HepG2 (cell line): Measurements from ENCODE around the gene VPS11. TPM values are rescaled to one million over a fixed set of nuclear protein-coding genes. Genes with fewer than 3 reads are reported as not detected.

Experiments used
- CAMTA2 ChIP-seq: sonication (generic); formaldehyde crosslinking; IDR thresholded peaks from 2 replicates; pipeline ENCODE4 v1.4.0; 2020; ENCODE audit warnings: mild to moderate bottlenecking, missing genetic modification reagents, borderline replicate concordance
- CEBPG ChIP-seq: IDR thresholded peaks from 2 replicates; pipeline ENCODE4 v1.6.1; 2016
- CHCHD3 ChIP-seq: sonication (generic); formaldehyde crosslinking; IDR thresholded peaks from 2 replicates; pipeline ENCODE4 v1.8.0; 2022; ENCODE audit warnings: mild to moderate bottlenecking, missing genetic modification reagents, moderate library complexity
- EEA1 ChIP-seq: sonication (generic); formaldehyde crosslinking; IDR thresholded peaks from 2 replicates; pipeline ENCODE4 v1.5.1; 2020; ENCODE audit warnings: mild to moderate bottlenecking, missing genetic modification reagents, borderline replicate concordance
- ELF3 ChIP-seq: IDR thresholded peaks from 2 replicates; pipeline ENCODE4 v1.6.1; 2016; ENCODE audit warnings: missing genetic modification reagents, missing compliant biosample characterization
- HCFC1 ChIP-seq: fragments of 150-350 bp; IDR thresholded peaks from 2 replicates; pipeline ENCODE4 v1.6.1; 2014; ENCODE audit warnings: low read depth, low read length
- HNRNPLL ChIP-seq: fragments of 200-400 bp; formaldehyde crosslinking; IDR thresholded peaks from 2 replicates; pipeline ENCODE4 v1.6.1; 2017; ENCODE audit warnings: mild to moderate bottlenecking, low read depth, low read length; ENCODE audit not compliant: poor library complexity, severe bottlenecking
- JUND ChIP-seq: sonication (generic); formaldehyde crosslinking; IDR thresholded peaks from 2 replicates; pipeline ENCODE4 v1.8.0; 2022; ENCODE audit warnings: mild to moderate bottlenecking, missing genetic modification reagents
- MIER3 ChIP-seq: IDR thresholded peaks from 2 replicates; pipeline ENCODE4 v1.6.1; 2016; ENCODE audit warnings: missing compliant biosample characterization, borderline replicate concordance
- ONECUT2 ChIP-seq: sonication (generic); formaldehyde crosslinking; IDR thresholded peaks from 2 replicates; pipeline ENCODE4 v1.4.0; 2020; ENCODE audit warnings: missing genetic modification reagents
- SMAD9 ChIP-seq: sonication (generic); formaldehyde crosslinking; IDR thresholded peaks from 2 replicates; pipeline ENCODE4 v1.5.1; 2020; ENCODE audit warnings: mild to moderate bottlenecking, missing genetic modification reagents
- SMARCE1 ChIP-seq: fragments of 450-650 bp; IDR thresholded peaks from 2 replicates; pipeline ENCODE4 v1.6.1; 2017; ENCODE audit warnings: borderline replicate concordance
- SNAPC2 ChIP-seq: sonication (generic); formaldehyde crosslinking; IDR thresholded peaks from 2 replicates; pipeline ENCODE4 v1.8.1; 2022; ENCODE audit warnings: mild to moderate bottlenecking, missing genetic modification reagents
- ZBTB8A ChIP-seq: sonication (generic); formaldehyde crosslinking; IDR thresholded peaks from 2 replicates; pipeline ENCODE4 v1.4.0; 2020; ENCODE audit warnings: mild to moderate bottlenecking, low read depth, missing genetic modification reagents, borderline replicate concordance
- ZMYM2 ChIP-seq: sonication (generic); formaldehyde crosslinking; IDR thresholded peaks from 2 replicates; pipeline ENCODE4 v1.8.0; 2022; ENCODE audit warnings: mild to moderate bottlenecking, missing genetic modification reagents
- ZNF207 ChIP-seq: fragments of 450-650 bp; IDR thresholded peaks from 2 replicates; pipeline ENCODE4 v1.6.1; 2016; ENCODE audit warnings: antibody characterized with exemption, borderline replicate concordance
- ZNF253 ChIP-seq: sonication (generic); formaldehyde crosslinking; IDR thresholded peaks from 2 replicates; pipeline ENCODE4 v1.8.0; 2022; ENCODE audit warnings: mild to moderate bottlenecking, missing genetic modification reagents, borderline replicate concordance
- ZNF577 ChIP-seq: sonication (generic); formaldehyde crosslinking; IDR thresholded peaks from 2 replicates; pipeline ENCODE4 v1.4.0; 2020; ENCODE audit warnings: mild to moderate bottlenecking, low read depth, missing genetic modification reagents, borderline replicate concordance
- ZNF737 ChIP-seq: sonication (generic); formaldehyde crosslinking; IDR thresholded peaks from 2 replicates; pipeline ENCODE4 v1.5.0; 2020; ENCODE audit warnings: missing genetic modification reagents, mild to moderate bottlenecking, borderline replicate concordance
- ZNF766 ChIP-seq: sonication (generic); formaldehyde crosslinking; IDR thresholded peaks from 2 replicates; pipeline ENCODE4 v1.5.0; 2020; ENCODE audit warnings: missing genetic modification reagents, borderline replicate concordance
- polyA plus RNA-seq, 8 experiments: library from polyadenylated mRNA; depleted of rRNA in 3 of 8; stranded (reverse) in 7 of 8; unstranded in 1 of 8; fragments of >200 nt; fragmentation: Illumina TruSeq in 4 of 8; extraction: Trizol in 4 of 8; gene quantifications; 2 replicates each; pipeline versions ENCODE4 v1.2.1 to v1.2.3, GENCODE V29; 2011 to 2016; ENCODE audit warnings: low read depth in 4 of 8, missing spikeins in 1 of 8, mixed read lengths in 1 of 8; ENCODE audit not compliant: insufficient read depth in 1 of 8
- total RNA-seq, 5 experiments: library from RNA; depleted of rRNA; stranded (reverse); fragments of >200 nt; fragmentation: Illumina TruSeq; extraction: Trizol; gene quantifications; 2 replicates each; pipeline ENCODE4 v1.2.3, GENCODE V29; 2016; ENCODE audit warnings: low read depth in 1 of 5
- TF ChIP-seq, protein P1 (sequence below): IDR thresholded peaks from 2 replicates; pipeline ENCODE4 v1.4.0; 2020; ENCODE audit warnings: mild to moderate bottlenecking, missing genetic modification reagents
- TF ChIP-seq, protein P2 (sequence below): sonication (generic); formaldehyde crosslinking; IDR thresholded peaks from 2 replicates; pipeline ENCODE4 v1.5.1; 2020; ENCODE audit warnings: missing genetic modification reagents, mild to moderate bottlenecking, borderline replicate concordance
- TF ChIP-seq, protein P3 (sequence below): sonication (generic); formaldehyde crosslinking; IDR thresholded peaks from 2 replicates; pipeline ENCODE4 v1.8.1; 2023; ENCODE audit warnings: mild to moderate bottlenecking, missing genetic modification reagents
- TF ChIP-seq, protein P4 (sequence below): IDR thresholded peaks from 2 replicates; pipeline ENCODE4 v1.6.1; 2016; ENCODE audit warnings: mild to moderate bottlenecking

Gene VPS11
- total and polyA plus RNA-seq, 2 of the 13 experiments (the other 11 are each of a cell fraction or from before 2014, with no cell fraction given), result 13.7 to 21.6 TPM

DNA sequence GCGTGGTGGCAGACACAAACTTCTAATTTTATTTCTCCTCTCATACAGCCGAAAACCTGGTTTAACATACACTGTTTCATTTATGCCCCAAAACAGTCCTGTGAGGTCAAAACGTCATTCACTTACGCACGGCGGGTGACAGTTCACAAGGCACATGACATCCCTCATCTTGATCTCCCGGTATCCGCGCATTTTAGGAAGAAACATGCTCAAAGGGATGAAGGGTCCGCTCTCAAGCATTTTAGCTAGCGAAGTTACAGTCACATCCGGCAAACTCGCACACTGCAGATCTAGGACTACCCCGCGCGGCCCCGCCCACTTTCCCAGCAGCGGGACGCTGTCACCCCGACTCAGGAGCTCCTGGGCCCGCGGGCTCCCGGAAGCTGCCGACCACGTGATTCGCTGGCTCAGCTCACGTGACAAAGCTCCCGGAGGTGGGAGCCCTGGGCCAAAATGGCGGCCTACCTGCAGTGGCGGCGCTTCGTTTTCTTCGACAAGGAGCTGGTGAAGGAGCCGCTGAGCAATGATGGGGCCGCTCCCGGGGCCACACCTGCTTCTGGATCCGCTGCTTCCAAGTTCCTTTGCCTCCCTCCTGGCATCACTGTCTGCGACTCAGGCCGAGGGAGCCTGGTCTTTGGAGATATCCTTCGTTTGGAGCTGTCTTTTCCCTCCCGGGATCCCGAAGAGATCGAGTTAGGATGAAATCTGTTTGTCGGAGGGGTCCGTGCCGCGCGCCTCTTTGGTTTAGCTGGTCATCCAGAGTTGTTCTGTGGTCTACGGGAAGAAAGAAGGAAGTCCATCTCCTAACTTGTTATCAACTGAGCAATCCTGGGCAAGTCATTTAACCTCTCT lies at the start of gene VPS11 (continued):
- TF ChIP-seq, protein P1, sequence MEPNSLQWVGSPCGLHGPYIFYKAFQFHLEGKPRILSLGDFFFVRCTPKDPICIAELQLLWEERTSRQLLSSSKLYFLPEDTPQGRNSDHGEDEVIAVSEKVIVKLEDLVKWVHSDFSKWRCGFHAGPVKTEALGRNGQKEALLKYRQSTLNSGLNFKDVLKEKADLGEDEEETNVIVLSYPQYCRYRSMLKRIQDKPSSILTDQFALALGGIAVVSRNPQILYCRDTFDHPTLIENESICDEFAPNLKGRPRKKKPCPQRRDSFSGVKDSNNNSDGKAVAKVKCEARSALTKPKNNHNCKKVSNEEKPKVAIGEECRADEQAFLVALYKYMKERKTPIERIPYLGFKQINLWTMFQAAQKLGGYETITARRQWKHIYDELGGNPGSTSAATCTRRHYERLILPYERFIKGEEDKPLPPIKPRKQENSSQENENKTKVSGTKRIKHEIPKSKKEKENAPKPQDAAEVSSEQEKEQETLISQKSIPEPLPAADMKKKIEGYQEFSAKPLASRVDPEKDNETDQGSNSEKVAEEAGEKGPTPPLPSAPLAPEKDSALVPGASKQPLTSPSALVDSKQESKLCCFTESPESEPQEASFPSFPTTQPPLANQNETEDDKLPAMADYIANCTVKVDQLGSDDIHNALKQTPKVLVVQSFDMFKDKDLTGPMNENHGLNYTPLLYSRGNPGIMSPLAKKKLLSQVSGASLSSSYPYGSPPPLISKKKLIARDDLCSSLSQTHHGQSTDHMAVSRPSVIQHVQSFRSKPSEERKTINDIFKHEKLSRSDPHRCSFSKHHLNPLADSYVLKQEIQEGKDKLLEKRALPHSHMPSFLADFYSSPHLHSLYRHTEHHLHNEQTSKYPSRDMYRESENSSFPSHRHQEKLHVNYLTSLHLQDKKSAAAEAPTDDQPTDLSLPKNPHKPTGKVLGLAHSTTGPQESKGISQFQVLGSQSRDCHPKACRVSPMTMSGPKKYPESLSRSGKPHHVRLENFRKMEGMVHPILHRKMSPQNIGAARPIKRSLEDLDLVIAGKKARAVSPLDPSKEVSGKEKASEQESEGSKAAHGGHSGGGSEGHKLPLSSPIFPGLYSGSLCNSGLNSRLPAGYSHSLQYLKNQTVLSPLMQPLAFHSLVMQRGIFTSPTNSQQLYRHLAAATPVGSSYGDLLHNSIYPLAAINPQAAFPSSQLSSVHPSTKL (CRISPR knock-in tag), result peak; percentile 49; the same call in 1 of the 2 replicates
- TF ChIP-seq HNRNPLL, result peak; percentile 72
- no peak for TF ChIP-seq ONECUT2 (CRISPR knock-in tag)
- peak; percentile 27; the same call in 1 of the 2 replicates for TF ChIP-seq CEBPG (CRISPR knock-in tag)
- no peak for TF ChIP-seq ZNF253 (CRISPR knock-in tag)
- TF ChIP-seq SMARCE1, result no peak
- no peak for TF ChIP-seq SMAD9
- TF ChIP-seq JUND (CRISPR knock-in tag), result no peak
- no peak for TF ChIP-seq ZMYM2 (CRISPR knock-in tag)
- peak; percentile 83 for TF ChIP-seq ELF3 (CRISPR knock-in tag)
- TF ChIP-seq MIER3, result peak; percentile 85; the same call in 1 of the 2 replicates
- no peak for TF ChIP-seq ZNF737 (CRISPR knock-in tag)
- no peak for TF ChIP-seq EEA1 (CRISPR knock-in tag)
- TF ChIP-seq SNAPC2 (CRISPR knock-in tag), result 0 out of 2 replicates have a peak, but pooled peaks have one; percentile 32
- no peak for TF ChIP-seq ZNF766 (CRISPR knock-in tag)
- no peak for TF ChIP-seq ZNF207
- TF ChIP-seq CAMTA2 (CRISPR knock-in tag), result no peak
- TF ChIP-seq, protein P2, sequence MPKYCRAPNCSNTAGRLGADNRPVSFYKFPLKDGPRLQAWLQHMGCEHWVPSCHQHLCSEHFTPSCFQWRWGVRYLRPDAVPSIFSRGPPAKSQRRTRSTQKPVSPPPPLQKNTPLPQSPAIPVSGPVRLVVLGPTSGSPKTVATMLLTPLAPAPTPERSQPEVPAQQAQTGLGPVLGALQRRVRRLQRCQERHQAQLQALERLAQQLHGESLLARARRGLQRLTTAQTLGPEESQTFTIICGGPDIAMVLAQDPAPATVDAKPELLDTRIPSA (CRISPR knock-in tag), result no peak
- peak; percentile 30; the same call in 1 of the 2 replicates for TF ChIP-seq HCFC1
- TF ChIP-seq, protein P3, sequence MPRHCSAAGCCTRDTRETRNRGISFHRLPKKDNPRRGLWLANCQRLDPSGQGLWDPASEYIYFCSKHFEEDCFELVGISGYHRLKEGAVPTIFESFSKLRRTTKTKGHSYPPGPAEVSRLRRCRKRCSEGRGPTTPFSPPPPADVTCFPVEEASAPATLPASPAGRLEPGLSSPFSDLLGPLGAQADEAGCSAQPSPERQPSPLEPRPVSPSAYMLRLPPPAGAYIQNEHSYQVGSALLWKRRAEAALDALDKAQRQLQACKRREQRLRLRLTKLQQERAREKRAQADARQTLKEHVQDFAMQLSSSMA, result no peak
- TF ChIP-seq, protein P4, sequence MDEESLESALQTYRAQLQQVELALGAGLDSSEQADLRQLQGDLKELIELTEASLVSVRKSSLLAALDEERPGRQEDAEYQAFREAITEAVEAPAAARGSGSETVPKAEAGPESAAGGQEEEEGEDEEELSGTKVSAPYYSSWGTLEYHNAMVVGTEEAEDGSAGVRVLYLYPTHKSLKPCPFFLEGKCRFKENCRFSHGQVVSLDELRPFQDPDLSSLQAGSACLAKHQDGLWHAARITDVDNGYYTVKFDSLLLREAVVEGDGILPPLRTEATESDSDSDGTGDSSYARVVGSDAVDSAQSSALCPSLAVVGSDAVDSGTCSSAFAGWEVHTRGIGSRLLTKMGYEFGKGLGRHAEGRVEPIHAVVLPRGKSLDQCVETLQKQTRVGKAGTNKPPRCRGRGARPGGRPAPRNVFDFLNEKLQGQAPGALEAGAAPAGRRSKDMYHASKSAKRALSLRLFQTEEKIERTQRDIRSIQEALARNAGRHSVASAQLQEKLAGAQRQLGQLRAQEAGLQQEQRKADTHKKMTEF, result peak; percentile 94
- TF ChIP-seq ZBTB8A (CRISPR knock-in tag), result no peak
- TF ChIP-seq CHCHD3 (CRISPR knock-in tag), result no peak
- no peak for TF ChIP-seq ZNF577
